C4-2B (cell line): Measurements from ENCODE around the gene SERHL2.
"Not testable (repeated sequence)": the region's sequence is repeated elsewhere in the genome, so short reads cannot be mapped to it uniquely, and the experiment has no call there.

Experiments used
- H3K27ac ChIP-seq: fragments of 450-650 bp; 2 replicates; pipeline ENCODE4 v1.5.1; 2017
- ZFX ChIP-seq: fragments of 450-650 bp; IDR thresholded peaks from 2 replicates; pipeline ENCODE4 v1.6.1; 2017
- TF ChIP-seq, protein P1 (sequence below): fragments of 450-650 bp; conservative IDR thresholded peaks from 2 replicates; pipeline ENCODE4 v1.5.1; 2017; ENCODE audit warnings: mild to moderate bottlenecking

The SERHL2 gene

DNA sequence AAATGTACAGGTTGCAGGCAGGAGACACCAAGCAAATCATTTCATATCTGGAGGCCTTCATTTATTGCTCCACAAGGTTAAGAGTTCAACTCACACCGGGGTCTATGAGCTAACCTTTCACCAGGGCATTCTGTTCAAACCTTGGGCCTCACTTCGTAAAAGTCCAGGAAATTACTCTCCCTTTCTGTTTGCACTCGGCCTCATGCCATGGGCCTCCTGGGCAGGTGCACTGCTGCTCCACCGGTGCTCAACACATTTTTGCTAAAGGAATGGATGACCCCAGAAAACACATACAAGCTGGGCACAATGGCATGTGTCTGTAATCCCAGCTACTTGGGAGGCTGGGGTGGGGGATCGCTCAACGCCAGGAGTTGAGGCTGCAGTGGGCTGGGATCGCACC, 17.6 kb upstream of the SERHL2 start:
- TF ChIP-seq, protein P1, sequence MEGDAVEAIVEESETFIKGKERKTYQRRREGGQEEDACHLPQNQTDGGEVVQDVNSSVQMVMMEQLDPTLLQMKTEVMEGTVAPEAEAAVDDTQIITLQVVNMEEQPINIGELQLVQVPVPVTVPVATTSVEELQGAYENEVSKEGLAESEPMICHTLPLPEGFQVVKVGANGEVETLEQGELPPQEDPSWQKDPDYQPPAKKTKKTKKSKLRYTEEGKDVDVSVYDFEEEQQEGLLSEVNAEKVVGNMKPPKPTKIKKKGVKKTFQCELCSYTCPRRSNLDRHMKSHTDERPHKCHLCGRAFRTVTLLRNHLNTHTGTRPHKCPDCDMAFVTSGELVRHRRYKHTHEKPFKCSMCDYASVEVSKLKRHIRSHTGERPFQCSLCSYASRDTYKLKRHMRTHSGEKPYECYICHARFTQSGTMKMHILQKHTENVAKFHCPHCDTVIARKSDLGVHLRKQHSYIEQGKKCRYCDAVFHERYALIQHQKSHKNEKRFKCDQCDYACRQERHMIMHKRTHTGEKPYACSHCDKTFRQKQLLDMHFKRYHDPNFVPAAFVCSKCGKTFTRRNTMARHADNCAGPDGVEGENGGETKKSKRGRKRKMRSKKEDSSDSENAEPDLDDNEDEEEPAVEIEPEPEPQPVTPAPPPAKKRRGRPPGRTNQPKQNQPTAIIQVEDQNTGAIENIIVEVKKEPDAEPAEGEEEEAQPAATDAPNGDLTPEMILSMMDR, result no peak
- TF ChIP-seq ZFX, result no peak
- H3K27ac ChIP-seq, result peak overlapping the region; percentile 71

DNA sequence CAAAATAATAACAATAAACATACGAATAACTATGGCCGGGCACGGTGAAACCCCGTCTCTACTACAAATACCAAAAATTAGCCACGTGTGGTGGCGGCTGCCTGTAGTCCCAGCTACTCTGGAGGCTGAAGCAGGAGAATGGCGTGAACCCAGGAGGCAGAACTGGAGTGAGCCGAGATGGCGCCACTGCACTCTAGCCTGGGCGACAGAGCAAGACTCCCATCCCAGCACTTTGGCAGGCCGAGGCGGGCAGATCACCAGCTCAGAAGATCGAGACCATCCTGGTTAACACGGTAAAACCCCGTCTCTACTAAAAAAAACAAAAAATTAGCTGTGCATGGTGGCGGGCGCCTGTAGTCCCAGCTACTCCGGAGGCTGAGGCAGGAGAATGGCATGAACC, 17.1 kb upstream of the SERHL2 start:
- peak overlapping the region; percentile 71 for H3K27ac ChIP-seq

DNA sequence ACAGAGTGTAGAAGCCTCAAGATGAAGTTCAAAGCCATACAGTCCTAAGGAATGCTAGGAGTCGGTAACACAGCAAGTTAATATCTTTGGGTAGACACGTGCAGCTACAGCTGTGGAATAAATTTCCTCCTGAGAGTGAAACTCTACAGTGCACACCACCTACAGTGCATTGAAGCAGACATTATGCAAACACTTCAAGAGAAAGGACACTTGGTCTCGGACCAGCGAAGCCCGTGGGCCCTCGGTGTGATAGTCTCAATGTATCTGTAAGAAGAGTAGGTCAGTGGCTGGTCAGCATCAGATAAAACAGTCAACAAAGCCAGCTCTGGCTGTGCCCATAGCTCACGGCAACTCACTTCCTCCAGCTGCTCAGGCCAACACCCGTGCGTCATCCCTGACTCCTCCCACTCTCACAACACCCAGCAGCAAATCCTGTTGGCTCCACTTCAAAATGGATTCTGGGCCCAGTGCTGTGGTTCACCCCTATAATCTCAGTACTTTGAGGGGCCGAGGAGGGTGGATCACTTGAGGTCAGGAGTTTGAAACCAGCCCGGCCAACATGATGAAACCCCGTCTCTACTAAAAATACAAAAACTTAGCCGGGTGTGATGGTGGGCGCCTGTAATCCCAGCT, 16.4 kb upstream of the SERHL2 start:
- H3K27ac ChIP-seq, result peak overlapping the region; percentile 71

DNA sequence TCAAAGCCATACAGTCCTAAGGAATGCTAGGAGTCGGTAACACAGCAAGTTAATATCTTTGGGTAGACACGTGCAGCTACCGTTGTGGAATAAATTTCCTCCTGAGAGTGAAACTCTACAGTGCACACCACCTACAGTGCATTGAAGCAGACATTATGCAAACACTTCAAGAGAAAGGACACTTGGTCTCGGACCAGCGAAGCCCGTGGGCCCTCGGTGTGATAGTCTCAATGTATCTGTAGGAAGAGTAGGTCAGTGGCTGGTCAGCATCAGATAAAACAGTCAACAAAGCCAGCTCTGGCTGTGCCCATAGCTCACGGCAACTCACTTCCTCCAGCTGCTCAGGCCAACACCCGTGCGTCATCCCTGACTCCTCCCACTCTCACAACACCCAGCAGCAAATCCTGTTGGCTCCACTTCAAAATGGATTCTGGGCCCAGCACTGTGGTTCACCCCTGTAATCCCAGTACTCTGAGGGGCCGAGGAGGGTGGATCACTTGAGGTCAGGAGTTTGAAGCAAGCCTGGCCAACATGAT, 14.5 kb upstream of the SERHL2 start:
- H3K27ac ChIP-seq, result peak overlapping the region; percentile 71

DNA sequence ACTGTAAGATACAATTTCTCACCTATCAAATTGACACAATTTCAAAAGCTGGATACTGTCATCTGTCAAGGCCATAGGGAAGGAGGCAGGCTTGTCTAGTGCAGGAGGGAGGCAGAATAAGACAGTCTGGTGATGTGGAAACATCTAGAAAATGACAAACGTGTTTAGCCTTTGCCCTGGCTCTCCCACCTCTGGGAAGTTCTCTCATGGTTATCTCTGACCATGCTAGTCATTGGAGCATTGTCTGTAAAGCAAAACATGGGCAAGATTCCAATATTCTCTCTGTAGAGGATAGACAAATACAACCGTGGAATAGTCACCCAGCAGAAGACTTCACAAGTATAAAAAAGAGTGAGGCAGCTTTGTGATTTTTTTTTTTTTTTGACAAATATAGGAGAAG, 9.1 kb upstream of the SERHL2 start:
- H3K27ac ChIP-seq, result no peak overlapping the region
- TF ChIP-seq, protein P1, result no peak
- no peak for TF ChIP-seq ZFX

DNA sequence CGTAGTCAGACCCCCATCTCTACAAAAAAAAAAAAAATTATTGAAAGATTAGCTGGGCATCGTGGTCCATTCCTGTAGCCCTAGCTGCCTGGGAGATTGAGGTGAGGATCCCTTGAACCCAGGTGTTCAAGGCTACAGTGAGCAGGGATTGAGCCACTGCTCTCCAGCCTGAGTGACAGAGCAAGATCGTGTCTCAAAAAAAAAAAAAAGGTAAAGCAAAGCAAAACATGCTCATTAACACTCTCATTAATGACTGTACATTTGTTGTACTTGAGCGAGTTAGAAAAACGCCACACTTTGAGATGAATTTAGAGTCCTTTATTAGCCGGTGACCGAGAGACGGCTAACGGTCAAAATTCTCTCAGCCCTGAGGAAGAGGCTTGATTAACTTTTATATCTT, 6.2 kb upstream of the SERHL2 start:
- TF ChIP-seq ZFX, result no peak
- TF ChIP-seq, protein P1, result no peak
- H3K27ac ChIP-seq, result no peak overlapping the region

DNA sequence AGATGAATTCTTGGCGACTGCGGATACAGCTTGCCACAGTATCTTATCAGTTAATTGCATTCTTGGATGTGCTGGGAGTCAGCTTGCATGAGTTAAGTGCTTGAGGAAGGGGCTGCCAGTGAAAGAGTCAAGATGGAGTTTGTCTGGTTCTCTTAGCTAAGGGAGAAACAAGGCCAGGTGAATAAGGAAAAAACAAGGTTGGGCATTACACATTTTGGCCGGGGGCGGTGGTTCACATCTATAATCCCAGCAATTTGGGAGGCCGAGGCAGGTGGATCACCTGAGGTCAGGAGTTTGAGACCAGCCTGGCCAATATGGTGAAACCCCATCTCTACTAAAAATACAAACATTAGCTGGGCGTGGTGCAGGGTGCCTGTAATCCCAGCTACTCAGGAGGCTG, 5.6 kb upstream of the SERHL2 start:
- not testable (repeated sequence) for H3K27ac ChIP-seq

DNA sequence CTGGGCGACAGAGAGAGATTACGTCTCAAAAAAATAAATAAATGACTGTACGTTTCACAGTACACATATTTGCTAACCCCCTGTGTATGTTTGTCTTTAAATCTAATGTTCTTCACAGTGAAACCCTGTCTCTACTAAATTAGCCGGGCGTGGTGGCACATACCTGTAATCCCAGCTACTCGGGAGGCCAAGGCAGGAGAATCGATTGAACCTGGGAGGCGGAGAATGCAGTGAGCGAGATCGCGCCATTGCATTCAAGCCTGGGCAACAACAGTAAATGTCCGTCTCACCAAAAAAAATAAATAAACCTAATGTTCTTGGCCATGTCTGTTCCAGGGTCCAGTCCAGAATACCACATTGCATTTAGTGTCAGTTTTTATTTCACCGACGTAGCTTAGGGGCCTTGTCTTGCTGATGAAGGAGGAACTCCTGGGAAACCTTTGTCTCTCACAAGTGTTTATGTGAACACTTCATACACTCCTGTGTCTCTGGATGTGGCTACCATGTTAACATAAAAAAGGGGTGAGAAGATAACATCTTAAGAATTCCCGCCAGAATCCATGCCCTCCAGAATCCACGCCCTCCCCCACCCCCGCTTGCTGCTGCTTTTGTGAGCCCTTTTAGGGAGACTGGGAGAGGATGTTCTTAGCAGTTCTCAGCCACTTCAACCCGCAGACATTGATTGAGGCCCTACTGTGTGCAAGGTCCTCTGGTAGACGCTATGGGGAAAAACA, 5.0 kb upstream of the SERHL2 start:
- no peak overlapping the region for H3K27ac ChIP-seq
- TF ChIP-seq, protein P1, result no peak
- TF ChIP-seq ZFX, result no peak

DNA sequence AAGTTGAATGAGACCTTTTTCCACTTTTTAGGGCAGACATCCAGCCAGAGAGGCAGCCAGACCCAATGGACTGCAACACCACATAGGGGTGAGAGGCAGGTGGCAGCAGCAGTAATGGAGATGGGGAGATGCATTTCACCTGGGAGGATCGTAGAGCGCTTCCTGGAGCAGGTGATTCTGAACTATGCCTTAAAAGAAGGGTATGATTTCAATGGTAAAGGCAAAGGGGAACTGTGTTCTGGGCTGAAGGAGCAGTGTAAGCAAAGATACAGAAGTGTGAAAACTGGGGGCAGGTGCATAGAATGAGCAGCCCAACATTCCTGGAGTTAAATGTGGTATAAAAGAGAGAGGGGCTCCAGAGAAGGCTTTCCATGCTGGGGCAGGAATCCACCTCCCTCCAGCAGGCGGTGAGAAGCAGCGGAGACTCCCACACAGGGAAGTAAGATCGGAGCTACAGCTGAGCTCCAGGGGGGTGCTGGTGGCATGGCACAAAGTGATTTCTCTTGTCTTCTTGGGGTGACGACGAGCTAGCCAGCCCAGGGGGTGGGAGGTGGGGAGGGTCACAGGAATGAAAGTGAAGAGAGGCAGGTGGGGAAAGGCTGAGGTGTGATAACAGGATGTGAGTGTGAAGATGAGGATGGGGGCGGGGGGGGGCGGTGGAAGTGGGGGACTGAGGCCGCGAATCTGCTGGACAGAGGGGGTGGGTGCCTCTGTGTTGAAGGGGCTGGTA, 4.3 kb upstream of the SERHL2 start:
- H3K27ac ChIP-seq, result no peak overlapping the region
- no peak for TF ChIP-seq ZFX
- TF ChIP-seq, protein P1, result no peak
